PC-9 (cell line): Measurements from ENCODE around the gene GOLGA6D.

Source experiments
- EZH2 ChIP-seq: fragments of 200-600 bp; sonication (generic); IDR thresholded peaks from 2 replicates; pipeline ENCODE4 v1.8.0; 2017; ENCODE audit warnings: antibody characterized with exemption, low read depth
- TF ChIP-seq, protein P1 (sequence below): fragments of 200-600 bp; sonication (generic); conservative IDR thresholded peaks from 2 replicates; pipeline ENCODE4 v1.6.1; 2017; ENCODE audit warnings: mixed run types, antibody characterized with exemption, mild to moderate bottlenecking, moderate library complexity

DNA sequence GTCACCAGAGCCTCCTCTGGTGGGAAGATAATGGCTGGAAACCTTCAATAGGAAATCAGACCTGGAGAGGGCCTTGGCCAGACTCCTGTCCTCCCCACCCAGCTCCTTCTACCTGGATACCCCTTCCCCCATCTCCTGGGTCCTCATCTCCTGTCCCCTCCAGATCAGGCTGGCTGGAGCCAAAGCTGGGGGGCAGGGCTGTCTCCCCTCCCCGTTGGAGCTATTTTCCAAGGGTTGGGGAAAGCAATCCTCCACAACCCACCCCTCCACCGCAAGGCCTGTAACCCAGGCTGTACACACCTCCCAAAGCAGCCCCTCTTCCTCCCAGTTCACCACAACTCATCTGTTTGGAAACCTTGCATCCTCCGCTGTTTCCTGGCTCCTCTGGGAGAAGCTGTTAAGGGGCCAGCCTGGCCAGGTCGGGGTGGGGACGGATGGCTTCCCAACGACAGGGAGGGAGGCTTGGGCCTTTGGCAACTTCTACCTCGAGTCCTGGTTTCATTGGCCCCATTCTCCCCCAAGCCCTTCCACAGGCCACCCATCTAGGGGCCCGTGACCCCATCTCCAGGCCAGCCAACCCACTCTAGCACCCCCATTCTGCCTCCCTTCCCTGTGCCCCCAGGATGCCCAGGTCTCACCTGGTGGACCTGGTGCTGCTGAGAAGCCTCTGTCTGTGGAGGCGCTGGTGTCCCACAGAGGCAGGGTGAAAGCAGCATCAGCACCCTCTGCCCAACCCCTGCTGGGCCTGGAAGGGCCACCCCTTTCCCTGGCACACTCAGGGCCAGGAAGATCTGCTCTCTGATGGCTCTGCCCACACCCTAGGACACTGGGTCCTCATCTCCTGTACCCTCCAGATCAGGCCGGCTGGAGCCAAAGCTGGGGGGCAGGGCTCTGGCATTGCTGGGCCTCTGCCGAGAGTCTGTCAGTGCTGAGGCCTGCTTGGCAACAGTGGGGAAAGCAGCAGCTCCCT lies 46.6 kb upstream of the GOLGA6D start:
- TF ChIP-seq, protein P1, sequence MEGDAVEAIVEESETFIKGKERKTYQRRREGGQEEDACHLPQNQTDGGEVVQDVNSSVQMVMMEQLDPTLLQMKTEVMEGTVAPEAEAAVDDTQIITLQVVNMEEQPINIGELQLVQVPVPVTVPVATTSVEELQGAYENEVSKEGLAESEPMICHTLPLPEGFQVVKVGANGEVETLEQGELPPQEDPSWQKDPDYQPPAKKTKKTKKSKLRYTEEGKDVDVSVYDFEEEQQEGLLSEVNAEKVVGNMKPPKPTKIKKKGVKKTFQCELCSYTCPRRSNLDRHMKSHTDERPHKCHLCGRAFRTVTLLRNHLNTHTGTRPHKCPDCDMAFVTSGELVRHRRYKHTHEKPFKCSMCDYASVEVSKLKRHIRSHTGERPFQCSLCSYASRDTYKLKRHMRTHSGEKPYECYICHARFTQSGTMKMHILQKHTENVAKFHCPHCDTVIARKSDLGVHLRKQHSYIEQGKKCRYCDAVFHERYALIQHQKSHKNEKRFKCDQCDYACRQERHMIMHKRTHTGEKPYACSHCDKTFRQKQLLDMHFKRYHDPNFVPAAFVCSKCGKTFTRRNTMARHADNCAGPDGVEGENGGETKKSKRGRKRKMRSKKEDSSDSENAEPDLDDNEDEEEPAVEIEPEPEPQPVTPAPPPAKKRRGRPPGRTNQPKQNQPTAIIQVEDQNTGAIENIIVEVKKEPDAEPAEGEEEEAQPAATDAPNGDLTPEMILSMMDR, result no peak
- no peak for TF ChIP-seq EZH2
